Islet precursor cell (in vitro differentiated cells): Measurements from ENCODE around the gene GUCY2D.

Source experiments
- DNase-seq: peaks from one replicate; pipeline ENCODE4 v3.0.0-alpha.2; 2018

GUCY2D gene

DNA sequence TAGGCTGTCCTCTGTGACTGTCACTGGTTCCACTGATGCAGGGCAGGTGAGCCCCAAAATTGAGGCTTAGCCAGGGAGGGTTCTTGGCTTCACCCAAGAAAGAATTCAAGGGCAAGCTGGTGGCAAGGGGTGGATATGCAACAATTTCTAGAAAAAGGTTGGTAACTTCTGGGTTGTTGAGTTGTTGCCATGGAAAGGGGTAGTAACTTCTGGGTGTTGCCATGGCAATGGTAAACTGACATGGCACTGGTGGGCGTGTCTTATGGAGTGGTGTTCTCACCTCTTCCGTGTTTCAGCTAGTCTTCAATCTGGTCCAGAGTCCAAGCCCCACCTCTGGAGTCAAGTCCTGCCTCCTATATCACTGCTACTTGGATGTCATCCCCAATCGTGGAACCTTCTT, 9.5 kb upstream of the GUCY2D start:
- DNase-seq: no peak

DNA sequence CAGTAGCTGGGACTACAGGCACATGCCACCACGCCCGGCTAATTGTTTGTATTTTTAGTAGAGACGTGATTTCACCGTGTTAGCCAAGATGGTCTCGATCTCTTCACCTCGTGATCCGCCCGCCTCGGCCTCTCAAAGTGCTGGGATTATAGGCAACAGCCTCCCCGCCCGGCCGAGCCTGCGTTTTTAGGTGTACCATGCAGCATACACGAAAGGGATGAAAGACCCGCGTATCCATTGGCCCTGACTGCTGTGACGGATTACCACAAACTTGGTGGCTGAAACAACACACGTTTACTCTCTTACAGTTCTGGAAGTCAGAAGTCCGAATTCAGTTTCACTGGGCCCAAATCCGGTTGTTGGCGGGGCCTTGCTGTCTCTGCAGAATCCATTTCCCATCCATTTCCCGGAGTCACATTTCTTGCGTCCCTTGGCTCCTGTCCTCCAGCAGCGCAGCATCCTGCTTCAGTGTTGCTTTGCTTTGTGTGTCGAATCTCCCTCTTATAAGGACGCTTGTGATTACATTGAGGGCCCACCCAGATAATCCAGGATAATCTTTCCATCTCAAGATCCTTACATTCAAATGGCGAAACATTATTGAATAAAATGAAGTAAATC, 8.3 kb upstream of the GUCY2D start:
- no peak for DNase-seq

DNA sequence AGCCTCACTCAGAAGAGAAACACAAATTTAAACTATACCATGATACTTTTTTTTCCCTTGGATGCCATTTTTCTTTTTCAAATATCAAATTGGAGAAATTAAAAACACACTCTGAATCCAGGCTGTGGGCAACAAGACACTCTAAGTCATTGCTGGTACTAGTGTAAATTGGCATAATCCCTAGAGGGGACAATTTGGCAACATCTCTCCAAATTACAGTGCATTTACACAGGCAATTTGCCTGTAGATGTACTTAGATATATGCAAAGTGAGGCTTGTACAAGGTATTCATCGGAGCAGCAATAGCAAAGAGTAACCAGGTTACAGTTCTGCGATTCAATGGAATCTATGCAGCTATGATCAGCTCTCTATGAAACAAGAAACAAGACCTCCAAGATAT, 6.7 kb upstream of the GUCY2D start:
- DNase-seq: no peak

- DNase-seq: peak; percentile 78
Observed at GRCh38 chr17:7997186-7997585, 5.2 kb upstream of the GUCY2D start.

DNA sequence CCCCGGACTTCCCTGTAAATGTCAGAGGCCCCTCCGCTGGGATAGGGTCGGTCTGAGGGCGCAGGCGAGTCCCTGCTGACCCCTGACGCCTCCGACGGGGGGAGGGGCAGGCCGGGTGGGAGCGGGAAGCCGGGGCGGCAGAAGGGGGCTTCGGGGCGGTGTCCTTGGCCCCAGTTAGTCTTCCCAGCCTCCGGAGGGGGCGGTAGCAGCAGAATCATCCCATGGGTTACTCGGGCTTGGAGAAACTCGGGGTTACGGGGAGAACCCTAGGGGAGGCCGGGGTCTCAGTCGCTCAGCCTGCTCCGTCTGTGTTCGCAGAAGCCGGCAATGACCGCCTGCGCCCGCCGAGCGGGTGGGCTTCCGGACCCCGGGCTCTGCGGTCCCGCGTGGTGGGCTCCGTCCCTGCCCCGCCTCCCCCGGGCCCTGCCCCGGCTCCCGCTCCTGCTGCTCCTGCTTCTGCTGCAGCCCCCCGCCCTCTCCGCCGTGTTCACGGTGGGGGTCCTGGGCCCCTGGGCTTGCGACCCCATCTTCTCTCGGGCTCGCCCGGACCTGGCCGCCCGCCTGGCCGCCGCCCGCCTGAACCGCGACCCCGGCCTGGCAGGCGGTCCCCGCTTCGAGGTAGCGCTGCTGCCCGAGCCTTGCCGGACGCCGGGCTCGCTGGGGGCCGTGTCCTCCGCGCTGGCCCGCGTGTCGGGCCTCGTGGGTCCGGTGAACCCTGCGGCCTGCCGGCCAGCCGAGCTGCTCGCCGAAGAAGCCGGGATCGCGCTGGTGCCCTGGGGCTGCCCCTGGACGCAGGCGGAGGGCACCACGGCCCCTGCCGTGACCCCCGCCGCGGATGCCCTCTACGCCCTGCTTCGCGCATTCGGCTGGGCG, 542 bp downstream of the GUCY2D start:
- DNase-seq: peak; percentile 56

- peak; percentile 71 for DNase-seq
Observed at GRCh38 chr17:8003594-8004181, 1.3 kb downstream of the GUCY2D start.

GRCh38 chr17:8004899-8005298, 2.5 kb downstream of the GUCY2D start:
- peak; percentile 66 for DNase-seq

GRCh38 chr17:8005357-8005756, 2.9 kb downstream of the GUCY2D start:
- peak; percentile 57 for DNase-seq

DNA sequence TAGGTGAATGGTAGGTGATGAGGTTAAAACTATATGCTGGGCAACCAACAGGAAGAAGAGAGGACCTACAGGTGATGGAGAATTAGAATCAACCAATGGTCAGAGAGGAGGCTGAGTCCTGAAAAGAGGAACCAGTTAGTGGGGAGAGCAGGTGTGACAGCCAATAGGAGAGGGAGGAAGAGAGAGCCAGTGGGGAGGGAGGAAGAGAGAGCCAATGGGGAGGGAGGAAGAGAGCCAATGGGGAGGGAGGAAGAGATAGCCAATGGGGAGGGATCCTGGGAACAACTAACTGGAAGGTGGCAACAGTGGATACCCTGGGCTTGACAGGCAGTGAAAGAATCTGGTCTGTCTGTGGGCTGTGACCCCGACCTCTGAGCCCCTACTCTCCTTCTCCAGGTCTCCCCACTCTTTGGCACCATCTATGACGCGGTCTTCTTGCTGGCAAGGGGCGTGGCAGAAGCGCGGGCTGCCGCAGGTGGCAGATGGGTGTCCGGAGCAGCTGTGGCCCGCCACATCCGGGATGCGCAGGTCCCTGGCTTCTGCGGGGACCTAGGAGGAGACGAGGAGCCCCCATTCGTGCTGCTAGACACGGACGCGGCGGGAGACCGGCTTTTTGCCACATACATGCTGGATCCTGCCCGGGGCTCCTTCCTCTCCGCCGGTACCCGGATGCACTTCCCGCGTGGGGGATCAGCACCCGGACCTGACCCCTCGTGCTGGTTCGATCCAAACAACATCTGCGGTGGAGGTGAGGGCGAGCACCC, 3.7 kb downstream of the GUCY2D start:
- peak; percentile 52 for DNase-seq

GRCh38 chr17:8006836-8007680, 4.6 kb downstream of the GUCY2D start:
- peak; percentile 43 for DNase-seq

DNA sequence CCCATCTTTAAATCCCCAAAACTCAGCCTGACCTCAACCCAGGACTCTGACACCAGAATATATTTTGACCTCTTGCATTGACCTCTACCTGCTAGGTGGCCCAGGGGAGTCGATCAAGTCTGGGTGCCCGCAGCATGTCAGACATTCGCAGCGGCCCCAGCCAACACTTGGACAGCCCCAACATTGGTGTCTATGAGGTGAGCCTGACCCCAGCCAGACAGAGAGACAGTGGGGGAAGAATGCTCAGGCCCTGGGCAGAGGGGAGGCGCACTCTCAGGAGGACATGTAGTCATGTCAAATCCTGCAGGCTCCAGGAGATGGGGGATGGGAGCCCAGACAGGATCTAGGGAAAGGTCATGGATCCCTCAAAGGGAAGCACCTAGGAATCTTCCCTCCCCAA, 5.4 kb downstream of the GUCY2D start:
- peak; percentile 40 for DNase-seq

- peak; percentile 51 for DNase-seq
Observed at GRCh38 chr17:8012045-8012580, 9.7 kb downstream of the GUCY2D start.

- peak; percentile 42 for DNase-seq
Observed at GRCh38 chr17:8012996-8013640, 10.7 kb downstream of the GUCY2D start.

DNA sequence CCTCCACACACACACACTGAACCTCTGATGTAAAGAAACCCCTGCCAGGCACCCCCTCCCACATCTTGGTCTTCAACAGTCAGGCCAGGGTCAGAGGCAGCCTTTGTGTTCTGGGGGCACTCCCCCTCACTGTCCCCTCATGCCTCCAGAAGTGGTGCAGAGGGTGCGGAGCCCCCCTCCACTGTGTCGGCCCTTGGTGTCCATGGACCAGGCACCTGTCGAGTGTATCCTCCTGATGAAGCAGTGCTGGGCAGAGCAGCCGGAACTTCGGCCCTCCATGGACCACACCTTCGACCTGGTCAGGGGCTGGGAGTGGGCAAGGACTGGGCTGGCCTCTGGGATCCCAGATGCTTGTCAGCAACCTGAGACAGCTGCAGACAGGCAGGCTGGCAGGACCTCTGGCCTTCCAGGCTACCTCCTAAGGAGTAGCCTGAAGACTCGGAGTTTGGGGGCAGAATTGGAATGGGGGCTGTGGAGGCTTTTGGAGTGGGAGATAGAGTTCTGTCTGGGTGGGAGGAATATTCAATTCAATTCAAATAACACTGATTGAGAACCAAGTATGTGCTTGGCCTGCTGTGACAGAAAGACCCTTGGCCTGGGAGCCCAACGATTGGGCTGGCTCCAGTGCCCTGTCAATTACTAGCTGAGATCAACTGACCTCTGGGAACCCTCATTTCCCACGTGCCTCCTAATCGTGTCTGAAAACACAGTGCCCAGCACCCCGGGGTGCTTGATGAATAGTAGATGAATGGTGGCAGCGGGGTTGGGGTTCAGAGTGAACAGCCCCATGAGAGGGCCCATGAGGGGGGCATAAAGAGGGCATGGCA, 11.5 kb downstream of the GUCY2D start:
- peak; percentile 49 for DNase-seq

GRCh38 chr17:8014558-8014850, 12.1 kb downstream of the GUCY2D start:
- DNase-seq: no peak

DNA sequence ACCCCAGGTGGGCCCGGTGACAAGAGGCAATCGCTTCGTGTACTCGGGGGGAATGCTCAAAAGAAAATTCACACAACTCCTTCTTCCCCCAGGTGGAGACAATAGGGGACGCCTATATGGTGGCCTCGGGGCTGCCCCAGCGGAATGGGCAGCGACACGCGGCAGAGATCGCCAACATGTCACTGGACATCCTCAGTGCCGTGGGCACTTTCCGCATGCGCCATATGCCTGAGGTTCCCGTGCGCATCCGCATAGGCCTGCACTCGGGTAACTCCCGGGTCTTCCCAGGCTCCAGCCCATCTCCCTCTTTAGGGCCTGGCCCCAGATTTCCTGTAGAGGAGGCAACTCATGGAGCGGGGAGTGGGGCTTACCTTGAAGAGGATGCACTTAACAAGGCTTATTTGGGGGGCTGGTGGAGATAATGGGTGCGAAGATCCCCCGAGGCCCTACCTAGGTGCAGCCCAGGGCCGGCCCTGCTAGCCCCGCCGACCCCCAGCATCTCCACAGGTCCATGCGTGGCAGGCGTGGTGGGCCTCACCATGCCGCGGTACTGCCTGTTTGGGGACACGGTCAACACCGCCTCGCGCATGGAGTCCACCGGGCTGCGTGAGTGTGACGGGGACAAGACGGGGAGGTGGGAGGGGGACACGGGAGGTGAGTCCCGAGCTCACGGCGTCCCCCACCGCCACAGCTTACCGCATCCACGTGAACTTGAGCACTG, 13.0 kb downstream of the GUCY2D start:
- no peak for DNase-seq

DNA sequence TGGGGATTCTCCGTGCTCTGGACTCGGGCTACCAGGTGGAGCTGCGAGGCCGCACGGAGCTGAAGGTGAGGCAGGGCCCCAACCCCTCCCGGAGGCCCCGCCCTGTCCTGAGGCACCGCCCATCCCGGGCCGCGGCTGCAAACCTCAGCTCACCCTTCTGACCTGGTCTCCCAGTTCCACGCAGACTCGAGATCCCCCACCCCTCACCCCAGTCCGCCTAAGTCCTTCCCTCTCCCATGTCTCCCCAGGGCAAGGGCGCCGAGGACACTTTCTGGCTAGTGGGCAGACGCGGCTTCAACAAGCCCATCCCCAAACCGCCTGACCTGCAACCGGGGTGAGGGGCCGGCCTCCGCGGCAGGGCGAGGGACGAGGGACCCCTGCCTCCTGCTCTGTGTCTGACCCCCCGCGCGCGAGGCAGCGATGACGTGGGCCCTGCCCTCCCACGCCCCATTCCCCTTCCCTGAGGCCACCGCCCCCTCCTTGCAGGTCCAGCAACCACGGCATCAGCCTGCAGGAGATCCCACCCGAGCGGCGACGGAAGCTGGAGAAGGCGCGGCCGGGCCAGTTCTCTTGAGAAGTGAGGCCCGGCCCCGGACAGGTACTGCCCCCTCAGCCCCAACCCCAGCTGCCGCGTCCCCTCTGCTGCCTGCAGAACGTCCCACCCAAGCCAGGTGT, 13.7 kb downstream of the GUCY2D start:
- DNase-seq: peak; percentile 81

DNA sequence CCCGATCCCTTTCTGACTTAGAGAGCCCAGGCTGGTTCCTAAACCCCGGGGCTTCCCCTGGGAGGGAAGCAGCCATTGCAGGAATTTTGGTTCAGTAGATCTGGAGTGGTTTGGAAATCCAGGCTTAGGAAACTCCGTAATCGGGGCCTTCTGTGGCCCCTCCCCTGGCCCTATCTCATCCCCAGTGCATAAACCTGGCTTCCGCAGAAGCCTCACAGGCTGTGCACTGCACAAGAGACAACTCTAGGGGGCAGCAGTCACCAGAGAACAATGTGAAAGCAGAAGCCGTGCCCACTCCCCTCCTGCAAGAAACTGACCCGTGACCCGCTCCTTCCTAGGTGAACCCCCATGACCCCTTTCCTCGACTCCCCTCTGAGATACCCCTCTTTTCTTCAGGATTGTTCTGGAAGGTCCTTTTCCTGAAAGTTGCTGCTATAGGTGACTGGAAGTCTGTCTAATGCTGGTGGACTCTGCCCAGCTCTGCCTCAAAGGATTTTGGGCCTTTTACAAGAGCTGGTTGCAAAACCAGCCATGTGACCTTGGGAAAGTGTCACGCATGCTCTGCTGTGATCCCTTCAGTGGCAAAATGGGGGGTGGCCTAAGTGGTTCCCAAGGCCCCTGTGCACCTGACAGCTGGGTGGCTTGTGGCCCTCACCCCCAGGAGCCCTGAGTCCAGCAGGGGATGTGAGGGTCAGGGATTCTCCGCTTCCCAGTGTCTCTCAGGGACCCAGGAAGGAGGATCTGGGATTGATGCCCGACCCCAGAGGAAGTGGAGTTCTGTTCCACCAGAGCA, 14.4 kb downstream of the GUCY2D start:
- peak; percentile 92 for DNase-seq

DNA sequence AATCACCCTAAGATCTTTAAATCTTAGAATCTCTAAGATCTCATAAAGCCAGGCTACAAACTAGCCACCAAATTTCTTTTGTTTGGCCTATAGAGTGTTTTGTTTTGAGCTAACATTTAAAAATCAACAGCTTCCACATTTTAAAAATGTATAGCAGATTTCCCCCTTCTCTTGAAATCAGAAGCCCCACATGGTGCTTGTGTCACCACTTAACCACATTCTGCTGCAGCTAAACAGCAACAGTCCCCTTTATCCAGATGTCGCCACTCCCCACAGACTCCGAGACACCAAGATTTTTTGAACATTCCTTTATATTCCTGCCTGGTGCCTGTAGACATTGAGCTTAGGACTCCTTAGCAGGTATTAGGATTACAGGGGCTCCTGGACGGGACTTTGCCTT, 16.0 kb downstream of the GUCY2D start:
- peak; percentile 33 for DNase-seq
